Gastroesophageal sphincter (tissue), 3 donors: ENCODE results near the gene ARHGAP20.

Experiments used
- EP300 ChIP-seq: sonication (generic); formaldehyde crosslinking; IDR thresholded peaks from one replicate; pipeline ENCODE4 v1.6.1; 2017; ENCODE audit warnings: antibody characterized with exemption, mild to moderate bottlenecking
- POLR2A ChIP-seq, 2 donors: fragments of 450-650 bp; IDR thresholded peaks; one replicate each; pipeline ENCODE4 v1.6.1; 2017; ENCODE audit warnings: antibody characterized with exemption in 2 of 2, mild to moderate bottlenecking in 2 of 2, moderate library complexity in 1 of 2
- POLR2AphosphoS5 ChIP-seq: sonication (generic); formaldehyde crosslinking; IDR thresholded peaks from one replicate; pipeline ENCODE4 v1.6.1; 2017; ENCODE audit warnings: antibody characterized with exemption
- TF ChIP-seq, protein P1 (sequence below), 4 experiments: fragments of 200-600 bp in 2 of 4; fragments of 450-650 bp in 2 of 4; sonication (generic) in 1 of 4; IDR thresholded peaks; one replicate each; pipeline ENCODE4 v1.5.1; 2017 to 2019; ENCODE audit warnings: antibody characterized with exemption in 4 of 4, mild to moderate bottlenecking in 2 of 4, moderate library complexity in 2 of 4

DNA sequence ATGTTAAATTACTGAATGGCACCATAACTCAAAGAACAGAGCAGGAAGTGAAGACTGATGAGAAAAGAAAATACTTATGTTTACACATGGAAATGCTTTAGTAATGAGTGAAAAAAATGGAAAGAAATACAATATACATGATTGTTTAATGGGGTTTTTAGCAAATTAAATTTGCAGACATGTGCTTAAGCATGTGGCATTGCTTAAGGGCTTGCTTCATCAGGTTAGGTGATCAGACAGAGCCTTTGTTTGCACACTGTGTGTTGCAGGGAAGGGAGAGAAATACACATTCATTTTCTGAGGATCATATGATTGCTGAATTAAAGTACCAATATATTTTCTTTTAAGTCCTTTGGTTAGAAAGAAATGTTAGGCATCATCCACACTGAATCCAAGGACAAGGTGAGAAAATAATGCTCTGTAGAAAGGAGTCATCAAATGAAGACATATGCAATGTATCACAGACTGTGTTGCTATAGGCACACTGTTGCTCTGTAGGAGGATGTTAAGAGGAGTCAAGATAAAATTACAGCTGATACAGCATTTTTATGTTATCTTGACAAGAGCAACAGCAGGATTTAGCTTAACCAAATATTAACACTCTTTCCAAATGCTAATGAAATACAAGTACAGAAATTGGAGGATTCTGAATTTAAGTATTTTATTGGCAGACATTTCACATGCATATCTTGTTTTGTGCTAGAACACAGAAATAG lies 23.4 kb upstream of the ARHGAP20 start:
- TF ChIP-seq, protein P1, sequence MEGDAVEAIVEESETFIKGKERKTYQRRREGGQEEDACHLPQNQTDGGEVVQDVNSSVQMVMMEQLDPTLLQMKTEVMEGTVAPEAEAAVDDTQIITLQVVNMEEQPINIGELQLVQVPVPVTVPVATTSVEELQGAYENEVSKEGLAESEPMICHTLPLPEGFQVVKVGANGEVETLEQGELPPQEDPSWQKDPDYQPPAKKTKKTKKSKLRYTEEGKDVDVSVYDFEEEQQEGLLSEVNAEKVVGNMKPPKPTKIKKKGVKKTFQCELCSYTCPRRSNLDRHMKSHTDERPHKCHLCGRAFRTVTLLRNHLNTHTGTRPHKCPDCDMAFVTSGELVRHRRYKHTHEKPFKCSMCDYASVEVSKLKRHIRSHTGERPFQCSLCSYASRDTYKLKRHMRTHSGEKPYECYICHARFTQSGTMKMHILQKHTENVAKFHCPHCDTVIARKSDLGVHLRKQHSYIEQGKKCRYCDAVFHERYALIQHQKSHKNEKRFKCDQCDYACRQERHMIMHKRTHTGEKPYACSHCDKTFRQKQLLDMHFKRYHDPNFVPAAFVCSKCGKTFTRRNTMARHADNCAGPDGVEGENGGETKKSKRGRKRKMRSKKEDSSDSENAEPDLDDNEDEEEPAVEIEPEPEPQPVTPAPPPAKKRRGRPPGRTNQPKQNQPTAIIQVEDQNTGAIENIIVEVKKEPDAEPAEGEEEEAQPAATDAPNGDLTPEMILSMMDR (IDR thresholded peaks at IDR 0.05), result no peak
- TF ChIP-seq EP300 (no peak), POLR2A (IDR thresholded peaks at IDR 0.05) (no peak), POLR2AphosphoS5 (no peak)
